K562 (cell line): ENCODE data around the gene ANAPC5. TPM values are rescaled to one million over a fixed set of nuclear protein-coding genes. Genes with fewer than 3 reads are reported as not detected.

Source experiments
- ARID1B ChIP-seq: fragments of 450-650 bp; IDR thresholded peaks from 2 replicates; pipeline ENCODE4 v1.6.1; 2016; ENCODE audit warnings: antibody characterized with exemption, mild to moderate bottlenecking, inconsistent platforms
- ARID3B ChIP-seq: fragments of 250-450 bp; sonication (Bioruptor Pico); IDR thresholded peaks from 2 replicates; pipeline ENCODE4 v1.4.0; 2020; ENCODE audit warnings: borderline replicate concordance
- ATF3 ChIP-seq, 2 experiments: fragments of 450-650 bp in 1 of 2; sonication (generic) in 1 of 2; formaldehyde crosslinking in 1 of 2; IDR thresholded peaks in 1 of 2; conservative IDR thresholded peaks in 1 of 2; 2 replicates each; pipeline versions ENCODE4 v1.6.1 to v1.8.1; 2016 to 2023; ENCODE audit warnings: mild to moderate bottlenecking in 2 of 2, moderate library complexity in 2 of 2, inconsistent platforms in 1 of 2, missing genetic modification reagents in 1 of 2
- DPF2 ChIP-seq: fragments of 450-650 bp; IDR thresholded peaks from 2 replicates; pipeline ENCODE4 v1.6.1; 2016
- ETV6 ChIP-seq, 3 experiments: fragments of 150-350 bp in 1 of 3; sonication (generic) in 1 of 3; formaldehyde crosslinking in 1 of 3; IDR thresholded peaks; 2 replicates each; pipeline versions ENCODE4 v1.6.1 to v1.8.0; 2014 to 2022; ENCODE audit warnings: borderline replicate concordance in 2 of 3, low read depth in 2 of 3, antibody characterized with exemption in 1 of 3, low read length in 1 of 3, mild to moderate bottlenecking in 1 of 3, missing genetic modification reagents in 1 of 3
- HDAC6 ChIP-seq: IDR thresholded peaks from 2 replicates; pipeline ENCODE4 v1.6.1; 2012; ENCODE audit warnings: low read depth, mild to moderate bottlenecking, control low read depth, inconsistent platforms, low read length, moderate library complexity
- HMG20A ChIP-seq: fragments of 450-650 bp; formaldehyde crosslinking; conservative IDR thresholded peaks from 2 replicates; pipeline ENCODE4 v1.4.0; 2020; ENCODE audit warnings: mild to moderate bottlenecking, mixed read lengths
- MAFG ChIP-seq: fragments of 450-650 bp; conservative IDR thresholded peaks from 2 replicates; pipeline ENCODE4 v1.6.1; 2016; ENCODE audit warnings: missing genetic modification characterization, missing compliant biosample characterization
- MBD2 ChIP-seq: sonication (generic); IDR thresholded peaks from 2 replicates; pipeline ENCODE4 v1.6.1; 2016; ENCODE audit warnings: low read depth, borderline replicate concordance
- RBFOX2 ChIP-seq: fragments of 200-400 bp; formaldehyde crosslinking; IDR thresholded peaks from 2 replicates; pipeline ENCODE4 v1.6.1; 2017; ENCODE audit warnings: low read depth, mild to moderate bottlenecking, low read length, moderate library complexity
- SMAD3 ChIP-seq: fragments of 450-650 bp; formaldehyde crosslinking; conservative IDR thresholded peaks from 2 replicates; pipeline ENCODE4 v1.4.0; 2020; ENCODE audit warnings: mild to moderate bottlenecking
- ZBTB1 ChIP-seq: sonication (generic); formaldehyde crosslinking; IDR thresholded peaks from 2 replicates; pipeline ENCODE4 v1.8.1; 2023; ENCODE audit warnings: missing genetic modification reagents, low read depth, mild to moderate bottlenecking, borderline replicate concordance
- ZBTB12 ChIP-seq: fragments of 250-450 bp; sonication (Bioruptor Pico); IDR thresholded peaks from 2 replicates; pipeline ENCODE4 v1.4.0; 2020
- ZBTB2 ChIP-seq: fragments of 450-650 bp; IDR thresholded peaks from 2 replicates; pipeline ENCODE4 v1.6.1; 2016; ENCODE audit warnings: antibody characterized with exemption
- ZNF217 ChIP-seq: sonication (generic); formaldehyde crosslinking; IDR thresholded peaks from 2 replicates; pipeline ENCODE4 v1.8.0; 2022; ENCODE audit warnings: mild to moderate bottlenecking, missing genetic modification reagents
- ZNF431 ChIP-seq: sonication (generic); formaldehyde crosslinking; IDR thresholded peaks from 2 replicates; pipeline ENCODE4 v1.8.0; 2022; ENCODE audit warnings: mild to moderate bottlenecking, missing genetic modification reagents
- ZNF57 ChIP-seq: fragments of 450-650 bp; formaldehyde crosslinking; IDR thresholded peaks from 2 replicates; pipeline ENCODE4 v1.4.0; 2020; ENCODE audit warnings: mild to moderate bottlenecking, moderate library complexity
- ZNF764 ChIP-seq: fragments of 250-450 bp; sonication (Bioruptor Pico); IDR thresholded peaks from 2 replicates; pipeline ENCODE4 v1.4.0; 2020; ENCODE audit warnings: low read depth, mild to moderate bottlenecking, moderate library complexity
- polyA plus RNA-seq, 8 experiments: library from polyadenylated mRNA; depleted of rRNA in 4 of 8; stranded (reverse) in 5 of 8; unstranded in 3 of 8; fragments of >200 nt; fragmentation: Nextera tagmentation in 2 of 8; fragmentation: Illumina TruSeq in 1 of 8; extraction: Ambion mirVana in 2 of 8; extraction: Trizol in 1 of 8; gene quantifications; 2 replicates each; pipeline versions ENCODE4 v1.2.1 to v1.2.3, GENCODE V29; 2011 to 2014; ENCODE audit warnings: inconsistent platforms in 1 of 8, missing spikeins in 1 of 8
- total RNA-seq, 7 experiments: library from RNA; depleted of rRNA in 6 of 7; stranded (reverse); fragments of >200 nt in 6 of 7; fragmentation: Illumina TruSeq in 2 of 7; extraction: Trizol in 2 of 7; gene quantifications; 2 replicates each; pipeline versions ENCODE4 v1.2.1 to v1.2.3, GENCODE V29; 2011 to 2021; ENCODE audit warnings: low replicate concordance in 1 of 7

The ANAPC5 gene
- total and polyA plus RNA-seq, 9 of the 15 experiments (the other 6 are each of a cell fraction or from before 2014, with no cell fraction given): 136 to 315 (median 197) TPM

GRCh38 chr12:121388421-121388981, 36.3 kb upstream of the ANAPC5 start (continued):
- TF ChIP-seq ZBTB2 (no peak), ZBTB12 (CRISPR knock-in tag) (no peak), RBFOX2 (no peak), HDAC6 (no peak), MAFG (peak; percentile 85), ZNF764 (no peak), ETV6 (IDR thresholded peaks at IDR 0.05; ENCODE audit: borderline replicate concordance in 1 of 2, low read depth in 2 of 2, low read length in 1 of 2) (no peak), ETV6 (CRISPR knock-in tag; IDR thresholded peaks at IDR 0.05; ENCODE audit: borderline replicate concordance) (no peak), HMG20A (CRISPR knock-in tag) (no peak), ZNF57 (no peak), ZNF431 (CRISPR knock-in tag) (no peak), ZBTB1 (no peak), ATF3 (IDR thresholded peaks at IDR 0.05) (peak; percentile 47), ATF3 (CRISPR knock-in tag; conservative IDR thresholded peaks at IDR 0.05) (no peak), ARID3B (CRISPR knock-in tag) (no peak), ARID1B (peak; percentile 43; the same call in 1 of the 2 replicates), DPF2 (peak; percentile 42; the same call in 1 of the 2 replicates), SMAD3 (CRISPR knock-in tag) (no peak), MBD2 (no peak), ZNF217 (CRISPR knock-in tag) (no peak)
